Ramos (cell line): ENCODE measurements around the gene SF3A2.

Experiments used
- in situ Hi-C: fragments of 300-500 bp; cut with MboI; formaldehyde crosslinking; loops from one replicate; pipeline ENCODE4 v1.14.3; 2022; ENCODE audit warnings: low sequenced_read_pairs; ENCODE audit not compliant: unreplicated experiment

The SF3A2 gene

GRCh38 chr19:2207008-2207407 is 29.6 kb upstream of the SF3A2 start:
- in situ Hi-C loops, result no loop called here

DNA sequence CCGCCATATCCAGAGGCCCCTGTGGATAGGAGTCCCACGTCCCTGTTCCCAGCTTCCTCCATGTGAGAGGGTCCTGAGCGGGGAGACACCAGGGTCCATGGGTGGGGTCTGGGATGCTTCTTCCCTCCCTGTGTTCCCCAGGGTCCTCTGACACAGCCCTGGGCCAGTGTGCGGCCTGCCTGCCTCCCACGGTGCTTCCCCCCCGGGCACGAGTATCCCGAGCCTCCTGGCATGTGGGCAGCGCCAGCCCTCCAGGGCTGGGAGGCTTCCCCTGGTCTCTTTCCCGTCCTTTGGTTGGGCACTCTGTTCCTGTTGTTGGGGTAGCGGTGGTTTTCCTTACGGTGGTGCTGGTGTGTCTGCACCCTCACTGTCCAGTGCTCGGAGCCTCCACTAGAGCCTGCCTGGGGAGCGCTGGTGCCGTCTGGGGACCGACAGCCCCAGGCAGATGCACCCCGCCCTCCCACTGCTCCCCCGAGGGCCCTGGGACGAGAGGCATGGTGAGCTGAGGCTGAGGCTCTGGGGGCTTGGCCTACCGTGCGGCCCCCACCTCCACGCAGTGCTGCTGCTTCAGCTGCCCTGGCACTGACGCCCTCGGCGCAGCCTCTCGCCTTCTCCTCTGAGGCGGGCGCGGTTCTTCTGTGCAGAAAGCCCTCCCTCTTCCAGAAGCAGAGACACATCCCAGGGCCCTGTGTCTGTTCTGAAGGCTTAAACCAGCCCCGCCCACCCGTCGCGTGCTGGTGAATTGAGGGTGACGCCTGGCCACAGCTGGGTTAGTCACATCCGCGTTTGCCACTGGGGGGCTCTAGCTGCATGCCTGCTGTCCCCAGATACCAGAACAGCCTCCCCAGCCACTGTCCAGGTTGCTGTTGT is 28.4 kb upstream of the SF3A2 start:
- in situ Hi-C loops, result no loop called here

GRCh38 chr19:2208975-2209374 is 27.6 kb upstream of the SF3A2 start:
- in situ Hi-C loops, result no loop called here

DNA sequence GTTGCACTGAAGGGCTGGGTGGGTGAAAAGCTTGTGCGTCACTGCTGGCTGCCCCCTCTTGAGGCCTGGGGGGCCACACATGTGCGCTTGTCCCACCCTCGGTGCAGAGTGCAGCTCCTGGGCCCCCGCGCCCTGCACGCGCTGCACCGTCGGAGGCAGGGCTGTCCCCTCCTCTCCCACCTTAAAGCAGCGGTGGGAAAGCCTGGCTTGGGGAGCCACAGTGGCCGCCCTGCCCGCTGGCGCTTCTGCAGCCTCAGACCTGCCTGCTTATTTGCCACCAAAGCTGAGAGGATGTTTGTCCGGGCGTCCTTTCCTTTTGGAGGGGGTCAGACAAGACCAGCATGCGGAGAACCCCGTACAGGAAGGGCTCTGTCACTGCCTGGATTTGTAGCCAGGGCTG is 27.2 kb upstream of the SF3A2 start:
- in situ Hi-C loops, result no loop called here

DNA sequence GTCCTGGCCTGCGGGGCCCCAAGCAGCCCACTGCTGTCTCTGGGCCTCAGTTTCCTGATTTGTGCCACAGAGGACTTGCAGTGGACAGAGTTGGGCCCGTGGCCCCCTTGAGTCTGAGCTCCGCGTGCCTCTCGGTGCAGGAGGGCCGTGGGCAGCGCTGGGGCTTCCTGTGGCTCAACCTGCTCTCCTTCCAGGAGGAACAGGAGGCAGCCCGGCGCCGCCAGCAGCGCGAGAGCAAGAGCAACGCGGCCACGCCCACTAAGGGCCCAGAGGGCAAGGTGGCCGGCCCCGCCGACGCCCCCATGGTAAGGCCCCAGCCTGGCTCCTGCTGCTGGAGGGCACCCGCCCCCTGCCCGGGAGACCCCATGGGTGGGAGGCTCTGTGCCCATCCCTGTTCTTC is 26.4 kb upstream of the SF3A2 start:
- in situ Hi-C loops, result no loop called here

DNA sequence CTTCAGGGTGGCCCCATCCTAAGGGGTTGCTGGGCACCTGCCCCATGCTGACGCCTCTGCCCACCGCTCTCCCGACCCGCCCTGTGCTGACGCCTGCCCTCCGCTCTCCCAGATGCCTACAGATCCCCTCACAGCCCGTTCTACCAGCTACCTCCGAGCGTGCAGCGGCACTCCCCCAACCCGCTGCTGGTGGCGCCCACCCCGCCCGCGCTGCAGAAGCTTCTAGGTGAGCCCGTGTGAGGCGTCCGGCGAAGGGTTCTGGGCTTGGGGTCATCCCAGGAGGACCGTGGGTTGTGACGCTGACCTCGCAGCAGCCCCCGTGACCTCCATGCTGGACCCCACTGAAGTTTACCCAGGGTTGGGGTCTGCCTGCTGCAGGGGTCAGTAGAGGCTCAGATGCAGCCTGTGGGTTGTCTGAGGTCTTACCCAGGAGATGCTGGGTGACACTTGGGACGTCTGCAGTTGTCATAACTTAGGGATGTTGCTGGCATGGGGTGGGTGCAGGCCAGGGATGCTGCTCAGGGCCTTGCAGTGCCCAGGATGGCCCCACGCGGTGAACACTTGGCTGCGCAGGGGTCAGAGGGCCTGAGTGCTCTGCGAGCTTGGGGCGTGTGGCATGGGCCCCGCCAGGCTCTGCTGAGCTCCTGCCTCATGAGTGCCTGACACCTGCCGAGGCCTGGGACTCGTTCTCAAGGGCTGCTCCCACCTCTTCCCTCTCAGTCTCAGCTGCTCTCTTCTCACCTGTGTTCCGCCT is 25.5 kb upstream of the SF3A2 start:
- in situ Hi-C loops, result no loop called here

GRCh38 chr19:2212861-2213711 is 23.5 kb upstream of the SF3A2 start:
- in situ Hi-C loops, result no loop called here

DNA sequence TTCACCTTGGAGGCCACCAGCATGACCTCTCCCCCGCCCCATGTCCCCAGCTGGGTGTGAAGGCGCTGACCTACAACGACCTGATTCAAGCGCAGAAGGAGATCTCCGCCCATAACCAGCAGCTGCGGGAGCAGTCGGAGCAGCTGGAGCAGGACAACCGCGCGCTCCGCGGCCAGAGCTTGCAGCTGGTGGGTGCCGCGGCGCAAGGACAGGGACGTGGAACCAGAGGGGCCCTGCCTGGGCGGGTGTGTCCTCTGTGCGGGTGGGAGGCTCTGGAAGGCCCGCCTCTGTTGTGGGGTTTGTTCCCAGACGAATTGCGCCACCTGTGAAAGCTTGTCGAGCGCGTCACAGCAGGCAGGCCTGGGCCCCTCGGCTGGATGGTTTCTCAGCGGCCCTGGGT is 22.8 kb upstream of the SF3A2 start:
- in situ Hi-C loops, result no loop called here

GRCh38 chr19:2214251-2214650 is 22.4 kb upstream of the SF3A2 start:
- in situ Hi-C loops, result no loop called here

DNA sequence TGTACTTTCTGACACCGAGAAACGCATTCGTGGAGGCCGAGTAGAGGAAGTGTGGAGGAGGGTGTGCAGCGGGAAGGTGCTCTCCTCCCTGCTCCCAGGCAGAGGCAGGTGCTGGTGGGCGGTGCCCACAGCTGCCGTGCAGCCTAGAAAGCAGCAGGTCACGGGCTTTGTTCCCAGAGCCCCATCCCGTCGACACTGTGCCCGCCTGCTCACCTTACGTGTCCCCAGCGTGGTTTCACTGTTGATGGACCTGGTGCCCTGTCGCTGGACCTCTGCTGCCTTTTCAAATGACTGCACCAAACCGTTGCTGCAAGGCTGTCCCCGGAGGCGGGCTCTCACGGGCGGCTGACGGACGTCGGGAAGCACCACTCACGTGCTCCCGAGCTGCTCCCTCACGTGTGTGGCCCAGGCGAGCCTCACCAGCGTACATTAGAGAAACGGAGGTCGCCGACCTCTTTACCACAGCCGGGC is 21.3 kb upstream of the SF3A2 start:
- in situ Hi-C loops, result no loop called here

DNA sequence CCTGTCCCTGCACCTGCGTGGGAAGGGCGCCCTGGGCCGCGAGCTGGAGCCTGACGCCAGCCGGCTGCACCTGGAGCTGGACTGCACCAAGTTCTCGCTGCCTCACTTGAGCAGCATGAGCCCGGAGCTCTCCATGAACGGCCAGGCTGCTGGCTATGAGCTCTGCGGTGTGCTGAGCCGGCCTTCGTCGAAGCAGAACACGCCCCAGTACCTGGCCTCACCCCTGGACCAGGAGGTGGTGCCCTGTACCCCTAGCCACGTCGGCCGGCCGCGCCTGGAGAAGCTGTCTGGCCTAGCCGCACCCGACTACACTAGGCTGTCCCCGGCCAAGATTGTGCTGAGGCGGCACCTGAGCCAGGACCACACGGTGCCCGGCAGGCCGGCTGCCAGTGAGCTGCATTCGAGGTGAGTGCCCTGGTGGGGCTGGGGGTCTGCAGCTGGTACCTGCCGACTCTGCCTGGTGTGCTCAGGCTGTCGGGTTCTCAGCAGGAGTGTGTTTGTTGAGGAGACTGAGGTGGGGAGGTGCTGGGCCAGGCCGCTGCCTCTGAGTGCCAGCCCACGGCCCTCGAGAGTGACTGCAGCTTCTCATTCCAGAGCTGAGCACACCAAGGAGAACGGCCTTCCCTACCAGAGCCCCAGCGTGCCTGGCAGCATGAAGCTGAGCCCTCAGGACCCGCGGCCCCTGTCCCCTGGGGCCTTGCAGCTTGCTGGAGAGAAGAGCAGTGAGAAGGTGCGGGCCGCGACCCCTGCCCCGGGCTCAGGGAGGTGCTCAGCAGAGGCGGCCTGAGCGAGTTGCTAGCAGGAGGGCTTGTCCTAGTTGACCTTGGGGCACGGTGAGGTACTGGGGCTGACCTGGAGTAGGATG is 20.0 kb upstream of the SF3A2 start:
- in situ Hi-C loops, result no loop called here

DNA sequence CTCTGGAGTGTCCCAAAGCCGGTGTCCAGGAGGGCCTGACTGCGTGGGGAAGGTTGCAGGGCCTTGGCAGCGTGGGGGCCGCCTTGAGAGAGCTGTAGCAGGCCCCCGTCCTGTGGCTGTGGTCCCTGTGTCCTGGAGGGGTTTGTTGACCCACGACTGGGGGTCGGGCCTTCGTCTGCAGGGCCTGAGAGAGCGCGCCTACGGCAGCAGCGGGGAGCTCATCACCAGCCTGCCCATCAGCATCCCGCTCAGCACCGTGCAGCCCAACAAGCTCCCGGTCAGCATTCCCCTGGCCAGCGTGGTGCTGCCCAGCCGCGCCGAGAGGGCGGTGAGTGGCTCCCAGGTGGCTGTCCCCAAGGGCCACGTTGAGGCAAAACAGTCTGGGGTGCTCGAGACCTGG is 19.0 kb upstream of the SF3A2 start:
- in situ Hi-C loops, result no loop called here

DNA sequence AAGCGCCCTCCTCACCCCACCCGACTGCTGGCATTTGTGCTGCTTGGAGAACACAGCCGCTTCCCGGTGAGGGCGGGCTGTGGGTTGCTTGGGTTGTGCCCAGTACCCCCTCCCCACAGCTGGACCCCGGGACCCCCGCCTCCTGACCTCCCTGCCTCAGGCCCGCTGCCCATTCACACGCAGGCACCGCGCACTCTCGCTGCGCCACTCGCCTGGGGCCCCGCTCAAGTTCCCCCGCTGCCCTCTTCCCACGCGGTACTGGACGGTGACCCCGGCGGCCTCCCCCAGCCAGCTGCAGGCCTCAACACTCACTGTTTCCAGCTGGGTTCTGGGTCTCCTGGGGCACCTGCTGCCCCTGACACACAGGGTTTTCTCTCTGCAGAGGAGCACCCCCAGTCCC is 16.9 kb upstream of the SF3A2 start:
- in situ Hi-C loops, result no loop called here

GRCh38 chr19:2221250-2221831 is 15.3 kb upstream of the SF3A2 start:
- in situ Hi-C loops, result no loop called here

- in situ Hi-C loops, result no loop called here
These were observed 14.7 kb upstream of the SF3A2 start for GRCh38 chr19:2221918-2222317.

DNA sequence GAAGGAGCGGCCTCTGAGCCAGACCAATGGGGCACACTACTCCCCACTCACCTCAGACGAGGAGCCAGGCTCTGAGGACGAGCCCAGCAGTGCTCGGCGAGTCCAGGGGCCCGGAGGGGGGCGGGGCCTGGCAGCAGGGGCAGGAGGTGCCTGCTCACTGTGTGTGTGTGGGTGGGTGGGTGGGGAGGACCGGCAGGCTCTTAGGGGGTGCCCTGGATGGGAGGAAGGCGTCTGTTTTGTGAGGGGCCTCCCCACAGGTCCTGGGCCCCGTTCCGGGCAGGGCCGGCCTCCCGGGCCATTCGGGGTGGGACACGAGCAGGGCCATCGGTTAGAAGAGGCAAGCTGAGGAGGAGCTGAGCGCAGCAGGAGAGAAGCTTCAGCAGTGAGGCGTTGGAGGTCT is 13.2 kb upstream of the SF3A2 start:
- in situ Hi-C loops, result no loop called here

DNA sequence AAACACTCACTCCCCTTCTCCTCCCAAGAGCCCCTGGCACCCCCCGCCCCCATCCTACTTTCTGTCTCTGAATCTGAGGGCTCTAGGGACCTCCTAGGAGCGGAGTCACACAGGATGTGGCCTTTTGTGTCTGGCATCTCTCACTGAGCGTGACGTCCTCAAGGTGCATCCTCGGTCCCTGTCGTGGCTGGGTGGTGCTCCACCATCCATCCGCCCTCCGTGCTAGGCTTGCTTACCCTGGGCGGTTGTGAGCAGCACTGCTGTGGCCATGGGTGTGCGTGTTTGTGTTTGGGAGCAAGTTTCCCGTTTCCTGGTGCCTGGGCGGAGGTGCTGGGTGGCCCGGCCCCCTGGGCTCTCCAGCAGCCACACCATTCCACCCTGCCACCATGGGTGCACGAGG is 12.7 kb upstream of the SF3A2 start:
- in situ Hi-C loops, result no loop called here

- in situ Hi-C loops, result no loop called here
These were observed 11.8 kb upstream of the SF3A2 start for GRCh38 chr19:2224754-2225349.
